SH-SY5Y (cell line): ENCODE results near the gene MRPL1.

Source experiments
- GATA2 ChIP-seq: IDR thresholded peaks from 2 replicates; pipeline ENCODE4 v1.6.1; 2011; ENCODE audit warnings: mild to moderate bottlenecking, low read depth, low read length
- GATA3 ChIP-seq: IDR thresholded peaks from 2 replicates; pipeline ENCODE4 v1.6.1; 2011; ENCODE audit warnings: low read depth, mild to moderate bottlenecking, low read length, moderate library complexity

DNA sequence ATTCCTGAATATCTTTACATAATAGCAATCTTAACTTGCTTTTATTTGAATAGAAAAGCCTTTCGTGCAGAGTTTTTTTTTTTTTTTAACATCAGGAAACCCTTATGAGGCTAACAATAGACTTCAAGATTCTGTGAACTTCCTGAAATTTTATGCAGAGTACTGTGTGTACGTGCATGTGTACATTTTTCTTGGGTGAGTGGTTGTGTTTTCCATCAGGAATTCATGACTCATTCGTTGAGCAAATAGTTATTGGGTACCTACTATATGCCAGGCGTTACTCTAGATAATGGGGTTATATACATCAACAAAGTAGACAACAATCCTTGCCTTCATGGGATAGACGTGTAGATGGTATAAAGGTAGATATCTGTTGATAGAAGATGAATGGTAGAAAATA, 59.1 kb downstream of the MRPL1 start:
- TF ChIP-seq GATA3 (no peak), GATA2 (no peak)
